Fibroblast of pulmonary artery (primary cell): ENCODE results near the gene PLA2G2A.

ENCODE experiments used
- DNase-seq: peaks from one replicate; pipeline ENCODE4 v3.0.0-alpha.2; 2010; ENCODE audit warnings: low read depth
- H3K4me3 ChIP-seq: replicated peaks from 2 replicates; pipeline ENCODE4 v1.5.1; 2011; ENCODE audit warnings: low read depth, mild to moderate bottlenecking, control low read depth, low read length, moderate library complexity
- TF ChIP-seq, protein P1 (sequence below): IDR thresholded peaks from 2 replicates; pipeline ENCODE4 v1.5.1; 2011; ENCODE audit warnings: mild to moderate bottlenecking, control low read depth, low read length, inconsistent platforms; ENCODE audit errors: missing control alignments

PLA2G2A gene

GRCh38 chr1:19973616-19974015 lies 5.8 kb downstream of the PLA2G2A start:
- TF ChIP-seq, protein P1, sequence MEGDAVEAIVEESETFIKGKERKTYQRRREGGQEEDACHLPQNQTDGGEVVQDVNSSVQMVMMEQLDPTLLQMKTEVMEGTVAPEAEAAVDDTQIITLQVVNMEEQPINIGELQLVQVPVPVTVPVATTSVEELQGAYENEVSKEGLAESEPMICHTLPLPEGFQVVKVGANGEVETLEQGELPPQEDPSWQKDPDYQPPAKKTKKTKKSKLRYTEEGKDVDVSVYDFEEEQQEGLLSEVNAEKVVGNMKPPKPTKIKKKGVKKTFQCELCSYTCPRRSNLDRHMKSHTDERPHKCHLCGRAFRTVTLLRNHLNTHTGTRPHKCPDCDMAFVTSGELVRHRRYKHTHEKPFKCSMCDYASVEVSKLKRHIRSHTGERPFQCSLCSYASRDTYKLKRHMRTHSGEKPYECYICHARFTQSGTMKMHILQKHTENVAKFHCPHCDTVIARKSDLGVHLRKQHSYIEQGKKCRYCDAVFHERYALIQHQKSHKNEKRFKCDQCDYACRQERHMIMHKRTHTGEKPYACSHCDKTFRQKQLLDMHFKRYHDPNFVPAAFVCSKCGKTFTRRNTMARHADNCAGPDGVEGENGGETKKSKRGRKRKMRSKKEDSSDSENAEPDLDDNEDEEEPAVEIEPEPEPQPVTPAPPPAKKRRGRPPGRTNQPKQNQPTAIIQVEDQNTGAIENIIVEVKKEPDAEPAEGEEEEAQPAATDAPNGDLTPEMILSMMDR = no peak
- no peak for DNase-seq

GRCh38 chr1:19971664-19972063 lies 7.8 kb downstream of the PLA2G2A start:
- TF ChIP-seq, protein P1 = no peak
- H3K4me3 ChIP-seq = no peak overlapping the region
- no peak for DNase-seq

More at GRCh38 chr1:19973616-19974015, 5.8 kb downstream of the PLA2G2A start:
- H3K4me3 ChIP-seq = no peak overlapping the region

DNA sequence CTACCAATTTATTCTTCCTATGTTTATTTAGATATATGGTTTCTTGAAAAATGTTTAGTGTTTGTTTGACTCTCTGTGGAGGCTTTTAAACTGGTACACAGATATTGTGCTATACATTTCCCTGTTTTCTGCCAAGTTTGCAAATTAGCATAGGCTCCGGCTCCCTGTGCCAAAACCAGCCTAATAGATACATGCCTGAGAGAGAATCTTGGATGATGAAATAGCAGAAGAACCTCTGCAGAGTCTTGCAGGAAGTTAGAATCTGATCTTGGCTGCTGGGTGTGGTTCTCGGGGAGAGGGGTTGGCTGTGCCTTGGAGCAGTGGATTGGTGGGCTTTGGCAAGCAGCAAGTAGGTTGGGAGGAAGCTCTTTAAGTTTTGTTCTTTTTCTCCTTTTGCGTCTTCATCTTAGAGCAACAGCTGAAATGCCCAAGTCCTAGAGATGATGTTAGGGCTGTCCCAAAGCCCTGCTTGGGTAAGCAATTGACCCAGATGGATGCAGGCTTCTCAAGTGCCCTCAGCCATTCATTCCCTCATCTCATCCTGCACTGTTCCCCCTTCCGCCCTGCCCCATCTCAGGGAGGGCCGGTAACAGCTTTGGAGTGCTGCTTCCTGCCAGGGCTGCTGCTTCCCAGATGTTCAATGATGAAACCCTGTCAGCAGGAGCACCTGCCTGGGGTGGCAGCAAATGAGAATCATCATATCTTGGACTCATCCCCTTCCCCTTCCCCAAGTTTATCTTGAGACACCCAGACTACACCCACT lies 9.3 kb downstream of the PLA2G2A start:
- no peak for DNase-seq
- TF ChIP-seq, protein P1 = no peak
- H3K4me3 ChIP-seq = no peak overlapping the region

GRCh38 chr1:19967808-19968207 lies 11.6 kb downstream of the PLA2G2A start:
- TF ChIP-seq, protein P1 = no peak
- DNase-seq = no peak
- no peak overlapping the region for H3K4me3 ChIP-seq

DNA sequence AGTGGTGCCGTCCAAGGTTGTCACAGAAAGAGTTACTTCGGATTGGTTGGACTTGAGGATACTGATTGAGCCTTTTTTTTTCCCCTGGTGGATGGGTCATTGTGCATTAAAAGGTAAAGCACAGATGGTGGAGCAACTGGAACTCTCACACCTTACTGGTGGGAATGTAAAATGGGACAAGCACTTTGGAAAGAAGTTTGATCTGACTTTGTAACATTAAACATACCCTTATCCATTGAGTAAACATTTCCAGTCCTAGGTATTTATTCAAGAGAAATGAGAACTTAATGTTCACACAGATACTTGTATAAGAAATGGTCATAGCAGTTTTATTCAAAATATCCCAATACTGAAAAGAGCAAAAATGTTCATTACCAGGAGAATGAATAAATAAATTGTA lies 14.9 kb downstream of the PLA2G2A start:
- H3K4me3 ChIP-seq = no peak overlapping the region
- TF ChIP-seq, protein P1 = no peak
- no peak for DNase-seq

GRCh38 chr1:19963636-19964035 lies 15.8 kb downstream of the PLA2G2A start:
- TF ChIP-seq, protein P1 = no peak
- H3K4me3 ChIP-seq = no peak overlapping the region
- DNase-seq = no peak

- no peak overlapping the region for H3K4me3 ChIP-seq
- TF ChIP-seq, protein P1 = no peak
- DNase-seq = no peak
Measured at GRCh38 chr1:19960591-19960990, 18.8 kb downstream of the PLA2G2A start.
